ENCODE results near the gene PDZRN4.

Gene PDZRN4

DNA sequence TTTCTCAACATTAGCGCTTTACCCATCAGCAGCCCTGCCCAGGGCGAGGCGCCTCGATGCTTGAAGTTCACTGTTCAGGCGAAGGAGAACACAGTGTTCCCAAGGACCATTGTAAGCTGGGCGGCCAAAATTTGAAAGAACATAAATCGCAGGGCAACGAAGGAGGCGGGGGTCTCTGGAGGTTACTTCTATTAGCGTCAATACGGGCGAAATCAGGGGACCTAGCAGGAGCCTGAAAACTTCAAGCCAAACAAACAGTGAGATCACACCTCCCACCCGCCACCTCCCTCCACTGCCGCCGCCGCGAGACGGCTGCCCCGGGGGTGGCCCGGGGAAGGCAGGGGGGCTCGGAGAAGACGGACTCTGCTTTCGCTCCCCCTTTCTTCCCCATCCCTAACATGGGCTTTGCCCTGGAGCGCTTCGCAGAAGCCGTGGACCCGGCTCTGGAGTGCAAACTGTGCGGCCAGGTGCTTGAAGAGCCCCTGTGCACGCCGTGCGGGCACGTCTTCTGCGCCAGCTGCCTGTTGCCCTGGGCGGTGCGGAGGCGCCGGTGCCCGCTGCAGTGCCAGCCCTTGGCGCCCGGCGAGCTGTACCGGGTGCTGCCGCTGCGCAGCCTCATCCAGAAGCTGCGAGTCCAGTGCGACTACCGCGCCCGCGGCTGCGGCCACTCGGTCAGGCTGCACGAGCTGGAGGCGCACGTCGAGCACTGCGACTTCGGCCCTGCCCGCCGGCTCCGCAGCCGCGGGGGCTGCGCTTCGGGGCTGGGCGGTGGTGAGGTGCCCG lies at the start of gene PDZRN4:
TSS of gene PDZRN4 (plus strand) at position 263 of the 783 bp plus-strand sequence.
- Histone ChIP-seq H4K20me1 (ENCODE audit: low read depth, low read length) (no peaks in the 10 kb centered on the region), H3K4me2 (ENCODE audit: low read depth, low read length, poor library complexity, severe bottlenecking) (no peak within 1 kb of the TSS), H2AFZ (ENCODE audit: low read depth, low read length, severe bottlenecking) (no peak within 1 kb of the TSS), H3K36me3 (ENCODE audit: low read length) (no peaks in the 10 kb centered on the region), H3K27ac (ENCODE audit: low read depth, low read length) (no peak within 1 kb of the TSS), H3K9me3 (ENCODE audit: insufficient read depth, low read length) (no peaks in the 10 kb centered on the region), H3K4me3 (ENCODE audit: insufficient read depth, low read length, poor library complexity, severe bottlenecking) (no peak within 1 kb of the TSS), H3K9me2 (replicated peaks; ENCODE audit: insufficient read depth, low read length) (no peaks in the 10 kb centered on the region), H3K79me2 (ENCODE audit: insufficient read depth, low read length) (no peaks in the 10 kb centered on the region), H3K9ac (ENCODE audit: low read length) (no peak within 1 kb of the TSS), H3K27me3 (ENCODE audit: low read length) (no peaks in the 10 kb centered on the region), H3F3A (ENCODE audit: insufficient read depth) (no peaks in the 10 kb centered on the region)
- TF ChIP-seq, protein P1, sequence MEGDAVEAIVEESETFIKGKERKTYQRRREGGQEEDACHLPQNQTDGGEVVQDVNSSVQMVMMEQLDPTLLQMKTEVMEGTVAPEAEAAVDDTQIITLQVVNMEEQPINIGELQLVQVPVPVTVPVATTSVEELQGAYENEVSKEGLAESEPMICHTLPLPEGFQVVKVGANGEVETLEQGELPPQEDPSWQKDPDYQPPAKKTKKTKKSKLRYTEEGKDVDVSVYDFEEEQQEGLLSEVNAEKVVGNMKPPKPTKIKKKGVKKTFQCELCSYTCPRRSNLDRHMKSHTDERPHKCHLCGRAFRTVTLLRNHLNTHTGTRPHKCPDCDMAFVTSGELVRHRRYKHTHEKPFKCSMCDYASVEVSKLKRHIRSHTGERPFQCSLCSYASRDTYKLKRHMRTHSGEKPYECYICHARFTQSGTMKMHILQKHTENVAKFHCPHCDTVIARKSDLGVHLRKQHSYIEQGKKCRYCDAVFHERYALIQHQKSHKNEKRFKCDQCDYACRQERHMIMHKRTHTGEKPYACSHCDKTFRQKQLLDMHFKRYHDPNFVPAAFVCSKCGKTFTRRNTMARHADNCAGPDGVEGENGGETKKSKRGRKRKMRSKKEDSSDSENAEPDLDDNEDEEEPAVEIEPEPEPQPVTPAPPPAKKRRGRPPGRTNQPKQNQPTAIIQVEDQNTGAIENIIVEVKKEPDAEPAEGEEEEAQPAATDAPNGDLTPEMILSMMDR (IDR thresholded peaks at IDR 0.05; ENCODE audit: insufficient read depth, low read length, poor library complexity, severe bottlenecking), result no peak
- no peak for TF ChIP-seq EZH2phosphoT487 (conservative IDR thresholded peaks at IDR 0.05; ENCODE audit: low read length)

- no peak overlapping the region for H3K4me3 ChIP-seq (ENCODE audit: insufficient read depth, low read length, poor library complexity, severe bottlenecking)
- H3K27me3 ChIP-seq (ENCODE audit: low read length), result no peaks in the 10 kb centered on the region
- H3K9me3 ChIP-seq (ENCODE audit: insufficient read depth, low read length), result no peaks in the 10 kb centered on the region
- H3K9me2 ChIP-seq (replicated peaks; ENCODE audit: insufficient read depth, low read length), result no peaks in the 10 kb centered on the region
- H4K20me1 ChIP-seq (ENCODE audit: low read depth, low read length), result no peaks in the 10 kb centered on the region
- TF ChIP-seq EZH2phosphoT487 (conservative IDR thresholded peaks at IDR 0.05; ENCODE audit: low read length), result no peak
- TF ChIP-seq, protein P1 (IDR thresholded peaks at IDR 0.05; ENCODE audit: insufficient read depth, low read length, poor library complexity, severe bottlenecking), result no peak
- H2AFZ ChIP-seq (ENCODE audit: low read depth, low read length, severe bottlenecking), result no peak overlapping the region
- no peak overlapping the region for H3K4me2 ChIP-seq (ENCODE audit: low read depth, low read length, poor library complexity, severe bottlenecking)
- no peaks in the 10 kb centered on the region for H3K79me2 ChIP-seq (ENCODE audit: insufficient read depth, low read length)
- no peak overlapping the region for H3K9ac ChIP-seq (ENCODE audit: low read length)
- no peaks in the 10 kb centered on the region for H3K36me3 ChIP-seq (ENCODE audit: low read length)
- no peaks in the 10 kb centered on the region for H3F3A ChIP-seq (ENCODE audit: insufficient read depth)
- H3K27ac ChIP-seq (ENCODE audit: low read depth, low read length), result no peak overlapping the region
Observed at GRCh38 chr12:41140117-41140516, 48.0 kb upstream of the PDZRN4 start.

DNA sequence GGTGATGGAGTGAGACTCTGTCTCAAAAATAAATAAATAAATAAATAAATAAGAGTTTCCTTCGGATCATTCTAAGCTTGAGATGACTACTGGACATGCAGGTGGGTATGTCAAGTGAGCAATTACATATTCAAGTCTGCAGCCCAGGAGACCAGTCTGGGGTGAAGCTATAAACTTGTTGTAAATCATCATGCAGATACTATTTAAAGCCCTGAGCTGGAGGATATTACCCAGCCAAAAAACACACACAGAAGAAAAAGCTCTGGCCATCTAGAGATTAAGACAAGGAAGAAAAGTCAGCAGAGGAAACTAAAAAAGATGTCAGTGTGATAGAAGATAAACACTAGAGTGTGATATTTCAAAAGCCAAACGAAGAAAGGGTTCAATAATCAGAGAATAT lies 47.0 kb upstream of the PDZRN4 start:
- TF ChIP-seq, protein P1 (IDR thresholded peaks at IDR 0.05; ENCODE audit: insufficient read depth, low read length, poor library complexity, severe bottlenecking), result no peak
- no peak for TF ChIP-seq EZH2phosphoT487 (conservative IDR thresholded peaks at IDR 0.05; ENCODE audit: low read length)
- no peaks in the 10 kb centered on the region for H3K36me3 ChIP-seq (ENCODE audit: low read length)
- H3K27me3 ChIP-seq (ENCODE audit: low read length), result no peaks in the 10 kb centered on the region
- no peak overlapping the region for H3K27ac ChIP-seq (ENCODE audit: low read depth, low read length)
- H2AFZ ChIP-seq (ENCODE audit: low read depth, low read length, severe bottlenecking), result no peak overlapping the region
- no peaks in the 10 kb centered on the region for H4K20me1 ChIP-seq (ENCODE audit: low read depth, low read length)
- H3K4me2 ChIP-seq (ENCODE audit: low read depth, low read length, poor library complexity, severe bottlenecking), result no peak overlapping the region
- H3K79me2 ChIP-seq (ENCODE audit: insufficient read depth, low read length), result no peaks in the 10 kb centered on the region
- H3K9ac ChIP-seq (ENCODE audit: low read length), result no peak overlapping the region
- no peak overlapping the region for H3K4me3 ChIP-seq (ENCODE audit: insufficient read depth, low read length, poor library complexity, severe bottlenecking)
- no peaks in the 10 kb centered on the region for H3K9me2 ChIP-seq (replicated peaks; ENCODE audit: insufficient read depth, low read length)
- H3K9me3 ChIP-seq (ENCODE audit: insufficient read depth, low read length), result no peaks in the 10 kb centered on the region
- no peaks in the 10 kb centered on the region for H3F3A ChIP-seq (ENCODE audit: insufficient read depth)
